H1 (cell line): ENCODE measurements around the gene PACS1.

Source experiments
- CTCF ChIP-seq, 3 experiments: IDR thresholded peaks; 1 replicate in 2 of 3; 2 replicates in 1 of 3; pipeline versions ENCODE4 v1.5.1 to v1.6.1; 2011; ENCODE audit warnings: low read length in 3 of 3, mild to moderate bottlenecking in 3 of 3, inconsistent platforms in 2 of 3, low read depth in 1 of 3, moderate library complexity in 1 of 3; ENCODE audit not compliant: insufficient read depth in 1 of 3; ENCODE audit errors: control extremely low read depth in 1 of 3
- EP300 ChIP-seq, 2 experiments: IDR thresholded peaks; 1 replicate in 1 of 2; 2 replicates in 1 of 2; pipeline ENCODE4 v1.6.1; 2011 to 2012; ENCODE audit warnings: low read depth in 2 of 2, low read length in 2 of 2, mild to moderate bottlenecking in 2 of 2, borderline replicate concordance in 1 of 2, inconsistent platforms in 1 of 2, moderate library complexity in 1 of 2
- ZNF274 ChIP-seq: IDR thresholded peaks from 2 replicates; pipeline ENCODE4 v1.7.0; 2012; ENCODE audit warnings: low read length, borderline replicate concordance; ENCODE audit errors: extremely low read depth

- TF ChIP-seq EP300 (IDR thresholded peaks at IDR 0.05; ENCODE audit: borderline replicate concordance in 1 of 2, low read depth in 2 of 2, low read length in 2 of 2) (no peak), CTCF (IDR thresholded peaks at IDR 0.05; ENCODE audit: control extremely low read depth in 1 of 3, insufficient read depth in 1 of 3, low read depth in 1 of 3, low read length in 3 of 3) (no peak), ZNF274 (no peak)
Observed at GRCh38 chr11:66243782-66244535, 173.9 kb downstream of the PACS1 start.
